Vagina (tissue), 2 donors: ENCODE data around the gene GSK3A. TPM values are rescaled to one million over a fixed set of nuclear protein-coding genes. Genes with fewer than 3 reads are reported as not detected.
"Not testable (repeated sequence)": the region's sequence is repeated elsewhere in the genome, so short reads cannot be mapped to it uniquely, and the experiment has no call there.

ENCODE experiments used
- DNase-seq, 2 donors: peaks; one replicate each; pipeline ENCODE4 v3.0.0-alpha.2; 2017; ENCODE audit errors: extremely low spot score in 2 of 2
- H3K27ac ChIP-seq: fragments of 200-600 bp; sonication (generic); one replicate; pipeline ENCODE4 v1.5.1; 2019
- H3K27me3 ChIP-seq: fragments of 200-600 bp; sonication (generic); one replicate; pipeline ENCODE4 v1.5.1; 2019
- H3K36me3 ChIP-seq, 2 donors: fragments of 200-600 bp; sonication (generic); one replicate each; pipeline ENCODE4 v1.5.1; 2017 to 2019
- H3K4me1 ChIP-seq: fragments of 200-600 bp; sonication (generic); one replicate; pipeline ENCODE4 v1.5.1; 2019
- H3K4me3 ChIP-seq, 2 donors: fragments of 200-600 bp; sonication (generic); 1 replicate in 1 of 2; 2 replicates in 1 of 2; pipeline ENCODE4 v1.5.1; 2016 to 2019
- H3K9me3 ChIP-seq: fragments of 200-600 bp; sonication (generic); one replicate; pipeline ENCODE4 v1.5.1; 2019
- POLR2A ChIP-seq, 2 donors: fragments of 450-650 bp; IDR thresholded peaks; one replicate each; pipeline ENCODE4 v1.6.1; 2017; ENCODE audit warnings: antibody characterized with exemption in 2 of 2, mild to moderate bottlenecking in 2 of 2, moderate library complexity in 2 of 2
- POLR2AphosphoS5 ChIP-seq, 2 donors: sonication (generic); formaldehyde crosslinking; IDR thresholded peaks; one replicate each; pipeline ENCODE4 v1.9.0; 2017; ENCODE audit warnings: antibody characterized with exemption in 2 of 2, mild to moderate bottlenecking in 2 of 2, low read depth in 1 of 2; ENCODE audit not compliant: insufficient read depth in 1 of 2
- intact Hi-C: fragments of 100-400 bp; cut with DNase I; formaldehyde crosslinking; loops from one replicate; pipeline ENCODE4 v1.15.1; 2023
- total RNA-seq: library from RNA; depleted of rRNA; stranded (reverse); fragments of >200 nt; gene quantifications from one replicate; pipeline ENCODE4 v1.2.3, GENCODE V29; 2016
- TF ChIP-seq, protein P1 (sequence below), 3 experiments: fragments of 450-650 bp in 2 of 3; fragments of 200-600 bp in 1 of 3; sonication (generic) in 1 of 3; IDR thresholded peaks; one replicate each; pipeline ENCODE4 v1.5.1; 2017 to 2019; ENCODE audit warnings: antibody characterized with exemption in 3 of 3, mild to moderate bottlenecking in 2 of 3, moderate library complexity in 2 of 3

The GSK3A gene
- total RNA-seq, 1 donor from 2014 or later, result 21.1 TPM

- Histone ChIP-seq H3K9me3 (no peaks in the 10 kb centered on the region), H3K4me3 (peak within 1 kb of the TSS; percentile 76), H3K4me1 (peaks cover 42% of the 10 kb centered on the region), H3K36me3 (peaks cover 0 to 12% of the 10 kb centered on the region in 2 donors), H3K27me3 (no peaks in the 10 kb centered on the region), H3K27ac (peak within 1 kb of the TSS; percentile 98)
- TF ChIP-seq, protein P1, sequence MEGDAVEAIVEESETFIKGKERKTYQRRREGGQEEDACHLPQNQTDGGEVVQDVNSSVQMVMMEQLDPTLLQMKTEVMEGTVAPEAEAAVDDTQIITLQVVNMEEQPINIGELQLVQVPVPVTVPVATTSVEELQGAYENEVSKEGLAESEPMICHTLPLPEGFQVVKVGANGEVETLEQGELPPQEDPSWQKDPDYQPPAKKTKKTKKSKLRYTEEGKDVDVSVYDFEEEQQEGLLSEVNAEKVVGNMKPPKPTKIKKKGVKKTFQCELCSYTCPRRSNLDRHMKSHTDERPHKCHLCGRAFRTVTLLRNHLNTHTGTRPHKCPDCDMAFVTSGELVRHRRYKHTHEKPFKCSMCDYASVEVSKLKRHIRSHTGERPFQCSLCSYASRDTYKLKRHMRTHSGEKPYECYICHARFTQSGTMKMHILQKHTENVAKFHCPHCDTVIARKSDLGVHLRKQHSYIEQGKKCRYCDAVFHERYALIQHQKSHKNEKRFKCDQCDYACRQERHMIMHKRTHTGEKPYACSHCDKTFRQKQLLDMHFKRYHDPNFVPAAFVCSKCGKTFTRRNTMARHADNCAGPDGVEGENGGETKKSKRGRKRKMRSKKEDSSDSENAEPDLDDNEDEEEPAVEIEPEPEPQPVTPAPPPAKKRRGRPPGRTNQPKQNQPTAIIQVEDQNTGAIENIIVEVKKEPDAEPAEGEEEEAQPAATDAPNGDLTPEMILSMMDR (IDR thresholded peaks at IDR 0.05), result no peak
- no peak for TF ChIP-seq POLR2A (IDR thresholded peaks at IDR 0.05)
- TF ChIP-seq POLR2AphosphoS5 (IDR thresholded peaks at IDR 0.05; ENCODE audit: insufficient read depth in 1 of 2, low read depth in 1 of 2), result peak; percentile 13 to 87
- peak; percentile 100 for DNase-seq
- intact Hi-C loops, result no loop called here
Measured at GRCh38 chr19:42268704-42269477, 26.5 kb upstream of the GSK3A start, which contains the start of gene CIC. Gene CIC (plus strand): TSS chr19:42269252. CDS start chr19:42271784, 2,532 bp downstream.

DNA sequence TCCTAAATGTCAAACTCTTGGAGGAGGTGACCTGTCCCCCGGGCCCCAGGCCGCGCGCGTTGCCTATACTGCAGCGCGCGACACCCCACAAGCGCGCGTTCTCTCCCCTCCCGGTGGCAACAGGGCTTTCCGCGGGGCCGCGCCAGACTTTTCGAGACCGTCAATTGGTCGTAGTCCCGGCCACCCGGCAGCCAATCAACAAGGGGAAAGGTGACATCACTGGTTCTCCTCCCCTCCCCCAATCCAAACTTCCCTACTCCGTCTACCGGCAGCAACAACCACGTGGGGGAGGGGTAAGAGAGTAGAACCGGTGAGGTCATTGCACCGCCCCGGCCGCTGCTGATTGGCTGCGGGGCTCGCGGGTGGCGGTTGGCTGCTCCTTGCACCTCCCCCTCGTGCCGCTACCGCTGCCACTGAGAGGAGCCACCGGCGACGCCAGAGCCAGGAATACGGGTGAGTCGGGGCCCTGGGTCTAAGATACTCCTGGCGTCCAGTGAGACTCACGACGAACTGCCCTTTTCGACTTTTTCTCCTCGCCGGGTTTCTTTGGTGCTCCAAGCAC lies 25.8 kb upstream of the GSK3A start:
- intact Hi-C loops, result no loop called here
- peak overlapping the region; percentile 72 to 76 for H3K4me3 ChIP-seq

GRCh38 chr19:42267644-42268141 lies 25.3 kb upstream of the GSK3A start:
- no peak for DNase-seq
- H3K4me3 ChIP-seq, result peak overlapping the region; percentile 72 to 76
- intact Hi-C loops, result no loop called here
- no peak for TF ChIP-seq POLR2AphosphoS5 (IDR thresholded peaks at IDR 0.05; ENCODE audit: insufficient read depth in 1 of 2, low read depth in 1 of 2)
- TF ChIP-seq, protein P1 (IDR thresholded peaks at IDR 0.05), result peak in 1 of 3 experiments; percentile 12
- H3K9me3 ChIP-seq, result no peaks in the 10 kb centered on the region
- peaks cover 38% of the 10 kb centered on the region for H3K4me1 ChIP-seq
- no peaks in the 10 kb centered on the region for H3K27me3 ChIP-seq
- peaks cover 0 to under 1% of the 10 kb centered on the region in 2 donors for H3K36me3 ChIP-seq
- peak overlapping the region; percentile 98 for H3K27ac ChIP-seq

More for the DNA sequence above, 25.8 kb upstream of the GSK3A start:
- TF ChIP-seq POLR2A (IDR thresholded peaks at IDR 0.05) (peak in 1 of 2 donors; percentile 90), POLR2AphosphoS5 (IDR thresholded peaks at IDR 0.05; ENCODE audit: insufficient read depth in 1 of 2, low read depth in 1 of 2) (peak; percentile 96 to 98)
- TF ChIP-seq, protein P1 (IDR thresholded peaks at IDR 0.05), result no peak
- Histone ChIP-seq H3K36me3 (peaks cover 0 to 6% of the 10 kb centered on the region in 2 donors), H3K27ac (peak overlapping the region; percentile 98), H3K27me3 (no peaks in the 10 kb centered on the region), H3K9me3 (no peaks in the 10 kb centered on the region), H3K4me1 (peaks cover 38% of the 10 kb centered on the region)
- peak; percentile 100 for DNase-seq

- H3K27ac ChIP-seq, result peak overlapping the region; percentile 98
- H3K4me3 ChIP-seq, DNase-seq, intact Hi-C loops, H3K36me3 ChIP-seq, H3K9me3 ChIP-seq, H3K27me3 ChIP-seq: not testable (repeated sequence)
- peaks cover 35% of the 10 kb centered on the region for H3K4me1 ChIP-seq
Measured at GRCh38 chr19:42266928-42267603, 24.7 kb upstream of the GSK3A start.

- H3K36me3 ChIP-seq, H3K4me3 ChIP-seq, H3K27ac ChIP-seq, intact Hi-C loops, H3K9me3 ChIP-seq, DNase-seq, H3K27me3 ChIP-seq: not testable (repeated sequence)
- peaks cover 26% of the 10 kb centered on the region for H3K4me1 ChIP-seq
Measured at GRCh38 chr19:42266105-42266504, 23.7 kb upstream of the GSK3A start.
